Medulla oblongata (tissue), 1 donor: ENCODE measurements around the gene AFF3.
A peak's percentile ranks its signal among the peaks of the same experiment; 100 is the strongest.
"Not testable (repeated sequence)": the region's sequence is repeated elsewhere in the genome, so short reads cannot be mapped to it uniquely, and the experiment has no call there.

Experiments
- DNase-seq: peaks from one replicate; pipeline ENCODE4 v3.0.0-alpha.2; 2015; ENCODE audit errors: extremely low spot score

AFF3 gene

GRCh38 chr2:99672766-99673350, 469.5 kb downstream of the AFF3 start:
- DNase-seq, result no peak

- DNase-seq, result no peak
Measured at GRCh38 chr2:99670768-99671734, 471.3 kb downstream of the AFF3 start.

- no peak for DNase-seq
Measured at GRCh38 chr2:99666256-99666655, 476.1 kb downstream of the AFF3 start.

GRCh38 chr2:99663641-99664040, 478.7 kb downstream of the AFF3 start:
- DNase-seq, result no peak

- peak; percentile 89 for DNase-seq
Measured at GRCh38 chr2:99662761-99663341, 479.5 kb downstream of the AFF3 start.

- DNase-seq, result not testable (repeated sequence)
Measured at GRCh38 chr2:99661761-99662160, 480.6 kb downstream of the AFF3 start.

GRCh38 chr2:99660616-99661406, 481.6 kb downstream of the AFF3 start:
- peak; percentile 69 for DNase-seq

GRCh38 chr2:99659874-99660273, 482.5 kb downstream of the AFF3 start:
- no peak for DNase-seq

- no peak for DNase-seq
Measured at GRCh38 chr2:99657691-99658258, 484.6 kb downstream of the AFF3 start.

- DNase-seq, result no peak
Measured at GRCh38 chr2:99656994-99657393, 485.4 kb downstream of the AFF3 start.

- DNase-seq, result no peak
Measured at GRCh38 chr2:99653433-99653832, 489.0 kb downstream of the AFF3 start.

- DNase-seq, result no peak
Measured at GRCh38 chr2:99652862-99653261, 489.5 kb downstream of the AFF3 start.

- DNase-seq, result no peak
Measured at GRCh38 chr2:99651930-99652670, 490.3 kb downstream of the AFF3 start.

GRCh38 chr2:99648906-99649789, 493.2 kb downstream of the AFF3 start:
- no peak for DNase-seq

GRCh38 chr2:99648178-99648844, 494.1 kb downstream of the AFF3 start:
- DNase-seq, result peak; percentile 52

GRCh38 chr2:99645960-99646359, 496.4 kb downstream of the AFF3 start:
- DNase-seq, result no peak

GRCh38 chr2:99644419-99644787, 498.0 kb downstream of the AFF3 start:
- no peak for DNase-seq

- no peak for DNase-seq
Measured at GRCh38 chr2:99643787-99644418, 498.5 kb downstream of the AFF3 start.

GRCh38 chr2:99641999-99642398, 500.4 kb downstream of the AFF3 start:
- DNase-seq, result no peak
